Measurements from ENCODE around the gene CDC42BPG. TPM values are rescaled to one million over a fixed set of nuclear protein-coding genes. Genes with fewer than 3 reads are reported as not detected.

Gene CDC42BPG
- polyA plus RNA-seq, 1 donor from 2014 or later: not detected

DNA sequence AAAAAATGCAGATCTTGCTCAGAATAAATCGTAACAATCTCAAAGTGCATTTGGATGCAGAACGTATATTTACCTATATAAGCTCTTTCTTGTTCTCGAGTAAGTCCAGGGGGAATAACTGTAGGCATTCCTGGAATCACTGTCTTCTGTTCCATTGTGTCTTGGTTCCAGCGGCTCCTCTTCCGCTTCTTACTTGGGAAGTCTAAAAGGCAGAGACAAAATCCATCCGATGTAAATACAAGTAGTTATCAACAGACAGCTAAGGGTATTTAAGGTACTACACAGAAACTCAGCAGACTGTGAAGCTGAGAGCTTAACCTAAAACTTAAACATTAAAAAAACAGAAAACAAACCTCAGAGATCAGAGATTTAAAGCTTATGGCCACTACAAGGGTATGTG, 68.0 kb downstream of the CDC42BPG start:
- Histone ChIP-seq H2AFZ (ENCODE audit: low read depth, low read length) (no peak overlapping the region), H3K27ac (ENCODE audit: low read length) (no peak overlapping the region), H3K4me3 (ENCODE audit: low read length) (peak overlapping the region; percentile 80), H3K9me3 (ENCODE audit: low read length) (no peaks in the 10 kb centered on the region), H3K79me2 (replicated peaks; ENCODE audit: insufficient read depth, low read length) (peaks cover 63% of the 10 kb centered on the region), H3K4me2 (ENCODE audit: low read length) (peak overlapping the region; percentile 91), H3K9me2 (ENCODE audit: insufficient read depth, low read length) (no peaks in the 10 kb centered on the region), H4K20me1 (ENCODE audit: insufficient read depth) (peaks cover 44% of the 10 kb centered on the region), H3K36me3 (ENCODE audit: insufficient read depth, low read length) (peaks cover 20% of the 10 kb centered on the region), H3K9ac (ENCODE audit: low read length) (peak overlapping the region; percentile 73), H3F3A (ENCODE audit: insufficient read depth, low read length, poor library complexity, severe bottlenecking) (peaks cover 7% of the 10 kb centered on the region), H3K27me3 (ENCODE audit: insufficient read depth, low read depth, low read length) (no peaks in the 10 kb centered on the region)
- no peak for TF ChIP-seq POLR2AphosphoS5 (IDR thresholded peaks at IDR 0.05)

DNA sequence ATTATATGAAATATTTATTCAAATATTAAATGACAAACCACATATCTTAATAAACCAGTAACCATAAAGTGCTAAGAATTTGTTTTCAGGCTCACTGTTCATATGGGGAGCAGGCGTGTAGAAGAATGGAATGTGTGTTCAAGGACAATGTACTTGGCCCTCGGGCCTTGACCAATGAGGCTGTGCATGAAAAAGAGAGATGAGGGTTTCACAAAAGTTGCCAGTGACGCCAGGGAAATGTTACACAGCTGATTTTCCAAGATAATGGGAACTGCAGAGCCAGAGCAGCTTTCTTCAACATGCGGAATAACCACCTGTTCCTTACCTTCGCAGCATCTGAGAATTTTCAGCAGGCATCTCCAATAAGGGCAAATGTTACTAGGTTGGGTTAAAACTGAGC, 70.3 kb downstream of the CDC42BPG start:
- H3F3A ChIP-seq (ENCODE audit: insufficient read depth, low read length, poor library complexity, severe bottlenecking): peaks cover 1% of the 10 kb centered on the region
- H3K36me3 ChIP-seq (ENCODE audit: insufficient read depth, low read length): peaks cover 37% of the 10 kb centered on the region
- no peak overlapping the region for H3K9ac ChIP-seq (ENCODE audit: low read length)
- no peaks in the 10 kb centered on the region for H3K9me3 ChIP-seq (ENCODE audit: low read length)
- peaks cover 52% of the 10 kb centered on the region for H4K20me1 ChIP-seq (ENCODE audit: insufficient read depth)
- peaks cover 63% of the 10 kb centered on the region for H3K79me2 ChIP-seq (replicated peaks; ENCODE audit: insufficient read depth, low read length)
- no peaks in the 10 kb centered on the region for H3K9me2 ChIP-seq (ENCODE audit: insufficient read depth, low read length)
- no peak overlapping the region for H3K4me2 ChIP-seq (ENCODE audit: low read length)
- no peak for TF ChIP-seq MXI1 (conservative IDR thresholded peaks at IDR 0.05; ENCODE audit: poor library complexity, severe bottlenecking)
- TF ChIP-seq RAD21 (conservative IDR thresholded peaks at IDR 0.05): no peak
- H3K27me3 ChIP-seq (ENCODE audit: insufficient read depth, low read depth, low read length): no peaks in the 10 kb centered on the region
- H3K4me3 ChIP-seq (ENCODE audit: low read length): no peak overlapping the region
- H2AFZ ChIP-seq (ENCODE audit: low read depth, low read length): no peak overlapping the region
- H3K27ac ChIP-seq (ENCODE audit: low read length): no peak overlapping the region

Other genes with a start within 250 kb of the CDC42BPG start
- 68.0 and 99.8 TPM in 2 replicates for gene NRXN2, start 121.5 kb downstream of the CDC42BPG start, polyA plus RNA-seq
- 4.5 and 13.9 TPM in 2 replicates for gene RASGRP2, start 100.5 kb downstream of the CDC42BPG start, polyA plus RNA-seq
- 0.14 and 0.43 TPM in 2 replicates for gene PYGM, start 84.7 kb downstream of the CDC42BPG start, polyA plus RNA-seq
- gene SF1, start 66.1 kb downstream of the CDC42BPG start, polyA plus RNA-seq: 53.2 and 72.7 TPM in 2 replicates
- gene MAP4K2, start 41.4 kb downstream of the CDC42BPG start, polyA plus RNA-seq: 12.4 and 13.2 TPM in 2 replicates
- 16.8 and 20.2 TPM in 2 replicates for gene MEN1, start 34.1 kb downstream of the CDC42BPG start, polyA plus RNA-seq
- 26.4 and 34.9 TPM in 2 replicates for gene EHD1, start 34.0 kb upstream of the CDC42BPG start, polyA plus RNA-seq
- gene ATG2A, start 72.6 kb upstream of the CDC42BPG start, polyA plus RNA-seq: 7.5 and 10.7 TPM in 2 replicates
- gene PPP2R5B, start 80.0 kb upstream of the CDC42BPG start, polyA plus RNA-seq: 76.1 and 86.9 TPM in 2 replicates
- not detected in 2 replicates for gene GPHA2, start 91.2 kb upstream of the CDC42BPG start, polyA plus RNA-seq
- gene MAJIN, start 127.5 kb upstream of the CDC42BPG start, polyA plus RNA-seq: not detected in 2 replicates
- not detected in 2 replicates for gene BATF2, start 152.3 kb upstream of the CDC42BPG start, polyA plus RNA-seq
- gene ARL2, start 169.5 kb upstream of the CDC42BPG start, polyA plus RNA-seq: 158 and 174 TPM in 2 replicates
- gene SNX15, start 182.8 kb upstream of the CDC42BPG start, polyA plus RNA-seq: 11.2 and 15.3 TPM in 2 replicates
- 23.5 and 27.0 TPM in 2 replicates for gene SAC3D1, start 196.6 kb upstream of the CDC42BPG start, polyA plus RNA-seq
- gene NAALADL1, start 213.9 kb upstream of the CDC42BPG start, polyA plus RNA-seq: not detected in 2 replicates
- gene CDCA5, start 239.4 kb upstream of the CDC42BPG start, polyA plus RNA-seq: 2.3 and 2.4 TPM in 2 replicates
- gene ZFPL1, start 239.6 kb upstream of the CDC42BPG start, polyA plus RNA-seq: 39.7 and 42.0 TPM in 2 replicates